Daoy (cell line): Measurements from ENCODE around the gene DSTYK. TPM values are rescaled to one million over a fixed set of nuclear protein-coding genes. Genes with fewer than 3 reads are reported as not detected.

ENCODE experiments used
- DNase-seq: peaks from one replicate; pipeline ENCODE4 v3.0.0-alpha.2; 2015; ENCODE audit warnings: low read depth
- total RNA-seq: library from RNA; depleted of rRNA; stranded (reverse); fragments of >200 nt; shearing (Covaris generic); gene quantifications from 2 replicates; pipeline ENCODE4 v1.2.3, GENCODE V29; 2014; rRNA removed

Gene DSTYK, protein sequence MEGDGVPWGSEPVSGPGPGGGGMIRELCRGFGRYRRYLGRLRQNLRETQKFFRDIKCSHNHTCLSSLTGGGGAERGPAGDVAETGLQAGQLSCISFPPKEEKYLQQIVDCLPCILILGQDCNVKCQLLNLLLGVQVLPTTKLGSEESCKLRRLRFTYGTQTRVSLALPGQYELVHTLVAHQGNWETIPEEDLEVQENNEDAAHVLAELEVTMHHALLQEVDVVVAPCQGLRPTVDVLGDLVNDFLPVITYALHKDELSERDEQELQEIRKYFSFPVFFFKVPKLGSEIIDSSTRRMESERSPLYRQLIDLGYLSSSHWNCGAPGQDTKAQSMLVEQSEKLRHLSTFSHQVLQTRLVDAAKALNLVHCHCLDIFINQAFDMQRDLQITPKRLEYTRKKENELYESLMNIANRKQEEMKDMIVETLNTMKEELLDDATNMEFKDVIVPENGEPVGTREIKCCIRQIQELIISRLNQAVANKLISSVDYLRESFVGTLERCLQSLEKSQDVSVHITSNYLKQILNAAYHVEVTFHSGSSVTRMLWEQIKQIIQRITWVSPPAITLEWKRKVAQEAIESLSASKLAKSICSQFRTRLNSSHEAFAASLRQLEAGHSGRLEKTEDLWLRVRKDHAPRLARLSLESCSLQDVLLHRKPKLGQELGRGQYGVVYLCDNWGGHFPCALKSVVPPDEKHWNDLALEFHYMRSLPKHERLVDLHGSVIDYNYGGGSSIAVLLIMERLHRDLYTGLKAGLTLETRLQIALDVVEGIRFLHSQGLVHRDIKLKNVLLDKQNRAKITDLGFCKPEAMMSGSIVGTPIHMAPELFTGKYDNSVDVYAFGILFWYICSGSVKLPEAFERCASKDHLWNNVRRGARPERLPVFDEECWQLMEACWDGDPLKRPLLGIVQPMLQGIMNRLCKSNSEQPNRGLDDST
- total RNA-seq, result 5.0 and 6.2 TPM in 2 replicates

DNA sequence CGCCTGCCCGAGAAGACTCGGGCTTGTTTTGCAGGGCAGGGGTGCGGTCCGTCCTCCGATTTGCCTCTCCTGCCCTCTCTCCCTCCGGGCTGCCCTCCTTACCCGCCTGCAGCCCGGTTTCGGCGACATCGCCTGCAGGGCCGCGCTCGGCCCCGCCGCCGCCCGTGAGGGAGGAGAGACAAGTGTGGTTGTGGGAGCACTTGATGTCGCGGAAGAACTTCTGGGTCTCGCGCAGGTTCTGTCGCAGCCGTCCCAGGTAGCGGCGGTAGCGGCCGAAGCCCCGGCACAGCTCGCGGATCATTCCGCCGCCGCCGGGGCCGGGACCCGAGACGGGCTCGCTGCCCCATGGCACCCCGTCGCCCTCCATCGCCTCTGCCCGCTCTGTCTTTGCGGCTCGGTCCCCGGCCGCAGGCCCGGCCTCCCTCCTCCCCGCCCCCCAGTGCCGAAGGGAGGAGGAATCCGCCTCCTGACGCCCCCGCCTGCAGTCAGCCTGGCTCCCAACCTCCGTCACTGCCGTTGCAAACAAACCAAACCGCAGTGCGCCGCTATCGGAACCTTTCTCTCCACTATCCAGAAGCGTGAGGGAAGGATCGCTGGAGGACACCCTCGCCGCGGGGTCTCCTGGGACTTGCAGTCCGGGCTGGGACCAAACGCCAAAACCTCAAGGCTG lies at the start of gene DSTYK:
Gene DSTYK, minus strand, starts transcription at position 534 of the 670 bp plus-strand sequence. Its CDS starts 167 bp downstream, at position 367.
- peak; percentile 97 for DNase-seq

DNA sequence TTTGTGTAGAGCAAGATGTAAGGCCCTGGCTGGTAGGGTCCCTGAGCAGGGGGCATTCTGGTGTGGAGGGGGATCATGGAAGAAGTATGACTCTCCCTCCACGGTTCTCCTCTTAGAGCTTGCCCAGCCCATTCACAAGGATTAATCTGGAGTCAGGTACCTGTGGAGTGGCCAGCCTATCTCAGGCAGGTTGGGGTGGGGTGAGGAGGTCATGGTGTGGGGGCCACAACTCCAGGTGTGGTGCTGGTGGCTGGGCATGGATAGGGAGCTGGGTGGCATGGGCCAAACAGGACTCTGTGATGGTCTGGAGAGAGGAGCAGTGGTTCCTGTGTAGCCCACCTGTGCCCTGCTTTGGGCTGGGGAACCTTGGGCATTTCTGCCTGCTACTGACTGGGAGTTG lies 48.5 kb upstream of the DSTYK start:
- DNase-seq, result no peak

DNA sequence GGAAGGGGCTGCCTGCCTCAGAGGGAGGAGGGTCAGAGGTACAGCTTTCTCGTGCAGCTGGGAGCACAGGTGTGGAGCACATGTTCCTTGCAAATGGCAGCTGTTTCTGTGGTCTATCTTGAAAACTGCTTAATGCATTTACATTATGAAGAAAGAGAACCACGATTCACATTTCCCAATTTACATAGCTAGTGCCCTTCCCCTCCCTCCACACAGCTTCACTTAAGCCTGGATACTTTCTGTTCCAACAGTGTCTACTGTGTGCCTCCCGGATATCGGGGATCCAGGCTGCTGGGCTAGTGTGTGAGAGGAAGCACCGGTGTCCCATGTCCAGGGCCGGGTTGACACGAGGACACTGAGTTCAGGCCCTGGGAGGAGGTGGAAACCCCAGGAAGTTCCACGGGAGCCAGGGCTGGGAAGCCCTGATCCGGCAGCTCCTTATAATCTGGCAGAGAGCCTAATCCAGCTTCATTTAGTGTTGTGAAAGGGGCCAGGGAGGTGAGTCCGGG lies 47.9 kb upstream of the DSTYK start:
- no peak for DNase-seq

DNA sequence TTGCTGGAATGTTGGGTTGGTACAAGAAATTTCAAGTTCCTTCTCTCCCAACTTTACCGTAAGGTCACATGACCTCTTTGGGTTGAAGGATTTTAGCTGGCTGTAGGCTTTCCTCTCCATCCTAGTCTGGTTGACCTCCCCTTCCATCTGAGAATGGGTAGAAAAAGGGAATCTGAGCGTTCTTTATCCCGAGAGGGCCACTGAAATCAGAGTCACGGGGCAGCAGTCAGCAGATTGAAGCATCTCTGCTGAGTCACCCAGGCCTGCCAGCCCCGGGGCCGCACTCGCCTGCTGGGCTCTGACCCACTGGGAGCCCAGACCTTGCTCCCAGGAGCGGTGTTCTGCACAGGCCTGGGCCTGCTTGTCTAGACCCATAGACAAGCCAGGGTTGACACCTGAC lies 47.2 kb upstream of the DSTYK start:
- peak; percentile 81 for DNase-seq

DNA sequence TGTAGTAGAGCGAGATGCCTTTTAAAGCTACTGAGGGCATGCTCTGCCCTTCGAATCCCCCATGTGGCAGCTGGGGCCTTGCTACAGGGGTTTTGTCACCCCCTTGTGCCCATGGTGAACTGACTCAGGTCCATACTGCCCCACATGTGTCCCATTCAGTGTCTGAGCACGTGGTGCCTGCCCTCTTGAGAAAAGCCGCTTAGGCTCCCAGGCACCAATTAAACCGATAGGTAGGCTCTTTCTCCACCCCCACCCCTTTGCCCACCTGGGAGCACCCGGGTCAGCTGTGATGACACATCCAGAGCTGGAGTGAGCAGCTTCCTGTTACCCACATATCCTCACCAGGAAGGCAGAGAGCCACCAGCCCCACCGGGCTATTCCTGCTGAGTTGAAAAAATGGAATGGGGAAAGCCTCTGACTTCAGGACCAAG lies 46.8 kb upstream of the DSTYK start:
- DNase-seq, result peak; percentile 63

DNA sequence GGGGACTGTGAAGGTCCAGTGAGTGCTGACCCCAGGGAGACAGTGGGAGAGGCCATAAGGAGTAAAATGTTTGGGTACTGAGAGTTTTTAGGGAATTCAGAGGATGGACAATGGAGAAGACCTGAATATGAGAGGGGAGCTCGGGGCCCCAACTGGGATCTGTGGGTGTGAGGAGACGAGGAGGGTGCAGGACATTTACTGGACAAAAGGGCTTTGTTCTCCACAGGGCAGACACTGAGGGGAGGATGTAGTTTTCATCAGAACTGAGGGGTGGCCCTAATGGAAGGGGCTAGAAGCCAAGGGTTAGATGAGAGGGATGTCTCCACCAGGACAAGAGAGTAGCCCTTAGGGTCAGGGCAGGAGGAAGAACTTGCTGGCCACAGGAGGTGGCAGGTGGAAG lies 46.2 kb upstream of the DSTYK start:
- DNase-seq, result no peak

DNA sequence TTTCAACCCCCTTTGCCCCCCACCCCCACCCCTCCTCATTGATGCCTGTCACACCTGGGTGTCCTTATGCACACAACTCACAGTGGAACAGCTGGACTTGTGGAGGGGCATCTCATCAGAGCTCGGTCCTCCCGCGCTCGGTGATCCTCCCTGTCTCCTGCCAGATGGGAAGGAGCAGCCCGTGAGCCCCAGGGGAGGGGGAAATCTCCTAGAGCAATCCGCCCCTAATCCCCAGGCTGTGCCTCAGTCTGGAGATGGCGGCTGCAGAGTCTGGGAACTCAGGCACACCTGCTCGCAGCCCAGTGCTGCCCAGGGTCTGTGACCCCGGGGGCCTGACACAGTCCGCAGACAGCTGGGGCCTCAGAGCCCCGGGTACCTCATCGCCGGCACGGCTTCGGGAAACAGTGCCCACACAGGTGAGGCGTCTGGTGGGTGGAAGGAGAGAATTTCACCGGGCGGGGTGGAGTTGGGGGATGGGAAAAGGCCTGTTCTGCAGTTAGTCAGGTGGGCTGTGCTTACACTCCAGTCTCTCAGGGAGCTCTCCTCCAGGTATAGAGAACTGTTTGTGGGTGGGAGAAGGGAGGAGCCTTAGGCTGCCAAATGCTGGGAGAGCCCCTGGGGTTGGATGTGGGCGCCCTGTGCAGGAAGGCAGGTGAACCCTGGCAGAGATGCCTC lies 45.6 kb upstream of the DSTYK start:
- no peak for DNase-seq

DNA sequence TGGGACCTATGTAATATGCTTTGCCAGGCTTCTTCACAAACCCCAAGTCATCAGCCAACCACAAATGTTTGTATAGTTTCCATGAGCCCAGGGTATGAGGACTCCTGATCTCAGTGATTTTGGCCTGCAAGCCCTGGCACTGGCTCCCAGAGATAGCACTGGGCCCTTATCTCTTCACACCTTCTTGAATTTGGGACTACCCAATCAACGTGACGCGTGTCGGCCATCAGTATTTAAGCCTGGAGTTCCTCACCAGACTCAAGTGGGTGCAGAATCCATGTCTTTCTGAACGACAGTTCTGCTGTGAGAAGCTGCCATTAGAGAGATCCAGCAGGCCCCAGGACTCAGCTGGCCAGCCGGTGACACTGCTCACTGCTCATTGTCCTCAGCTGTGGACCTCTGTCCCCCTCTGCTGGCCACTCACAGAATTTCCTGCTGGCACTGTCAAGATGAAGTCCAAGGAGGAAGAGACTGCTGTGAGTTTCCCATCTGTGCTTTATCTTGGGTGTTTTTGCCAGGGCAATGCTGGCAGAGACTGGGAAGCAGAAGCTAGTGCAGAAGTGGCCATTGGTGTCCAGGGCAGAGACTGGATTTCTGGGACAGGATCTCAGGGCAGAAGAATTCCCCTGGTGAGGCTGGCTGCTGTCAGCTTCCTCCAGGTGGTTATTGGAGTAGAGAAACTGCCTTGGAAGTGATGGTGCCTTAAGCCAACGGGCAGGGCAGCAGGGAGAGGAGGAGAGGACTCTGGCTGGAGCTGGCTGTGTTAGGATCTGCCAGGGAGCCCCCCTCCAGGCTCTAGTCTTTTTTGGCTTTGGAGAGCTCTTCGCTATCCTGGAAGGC lies 44.7 kb upstream of the DSTYK start:
- peak; percentile 85 for DNase-seq

DNA sequence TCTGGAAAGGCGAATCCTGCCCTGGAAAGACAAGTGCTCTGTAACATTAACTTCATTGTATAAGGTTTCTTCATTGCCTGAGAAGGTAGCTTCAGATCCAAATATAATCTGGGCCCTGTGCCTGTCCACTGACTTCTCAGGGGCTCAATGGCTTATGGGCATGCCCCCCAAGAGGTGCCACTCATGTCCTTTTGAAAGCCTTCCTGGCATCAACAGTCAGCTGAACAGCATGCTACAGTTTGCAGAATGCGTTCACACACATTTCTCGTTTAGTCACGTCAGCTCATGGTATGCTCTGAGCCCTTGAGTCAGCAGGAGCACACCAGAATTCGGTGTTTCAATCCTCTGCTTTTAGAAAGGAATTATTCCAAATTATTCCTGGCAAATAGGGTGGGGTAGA lies 40.1 kb upstream of the DSTYK start:
- DNase-seq, result no peak

DNA sequence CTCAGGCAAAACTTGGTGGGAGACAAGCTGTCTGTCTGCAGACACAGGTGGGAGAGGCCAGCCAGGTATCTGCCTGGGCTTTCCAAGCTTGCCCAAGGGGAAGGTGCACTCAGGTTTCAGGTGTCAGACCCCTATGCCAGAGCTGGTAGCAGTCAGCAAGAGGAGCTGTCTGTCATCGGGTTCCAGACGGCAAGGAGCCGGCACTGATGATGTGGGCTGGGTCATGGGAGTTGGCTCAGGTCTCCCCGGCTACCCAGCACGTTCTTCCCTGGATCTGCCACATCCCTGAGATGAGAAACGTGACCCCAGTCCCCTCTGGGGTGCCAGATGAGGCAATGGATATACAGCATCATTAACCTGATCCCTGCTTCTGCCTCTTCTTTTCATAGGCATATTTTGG lies 39.2 kb upstream of the DSTYK start:
- no peak for DNase-seq

DNA sequence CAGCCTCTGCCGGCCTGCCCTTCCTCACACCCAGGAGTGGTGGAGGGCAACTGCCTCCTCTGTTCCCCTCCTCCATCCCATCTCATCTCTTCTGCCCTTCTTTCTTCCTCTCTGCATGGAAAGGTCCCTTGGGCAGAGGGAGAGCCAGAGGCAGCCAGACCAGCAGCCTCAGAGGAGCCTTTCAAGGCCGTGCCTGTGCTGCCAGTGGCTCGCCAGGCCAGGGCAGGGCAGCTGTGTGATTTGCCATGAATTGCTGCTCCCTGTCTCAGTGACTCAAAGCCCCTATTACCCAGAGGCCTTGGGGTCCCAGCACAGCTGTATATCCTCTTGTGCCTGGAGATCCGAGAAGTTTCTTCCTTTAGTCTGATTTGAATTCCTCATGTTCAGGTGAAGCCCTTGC lies 38.1 kb upstream of the DSTYK start:
- DNase-seq, result no peak

DNA sequence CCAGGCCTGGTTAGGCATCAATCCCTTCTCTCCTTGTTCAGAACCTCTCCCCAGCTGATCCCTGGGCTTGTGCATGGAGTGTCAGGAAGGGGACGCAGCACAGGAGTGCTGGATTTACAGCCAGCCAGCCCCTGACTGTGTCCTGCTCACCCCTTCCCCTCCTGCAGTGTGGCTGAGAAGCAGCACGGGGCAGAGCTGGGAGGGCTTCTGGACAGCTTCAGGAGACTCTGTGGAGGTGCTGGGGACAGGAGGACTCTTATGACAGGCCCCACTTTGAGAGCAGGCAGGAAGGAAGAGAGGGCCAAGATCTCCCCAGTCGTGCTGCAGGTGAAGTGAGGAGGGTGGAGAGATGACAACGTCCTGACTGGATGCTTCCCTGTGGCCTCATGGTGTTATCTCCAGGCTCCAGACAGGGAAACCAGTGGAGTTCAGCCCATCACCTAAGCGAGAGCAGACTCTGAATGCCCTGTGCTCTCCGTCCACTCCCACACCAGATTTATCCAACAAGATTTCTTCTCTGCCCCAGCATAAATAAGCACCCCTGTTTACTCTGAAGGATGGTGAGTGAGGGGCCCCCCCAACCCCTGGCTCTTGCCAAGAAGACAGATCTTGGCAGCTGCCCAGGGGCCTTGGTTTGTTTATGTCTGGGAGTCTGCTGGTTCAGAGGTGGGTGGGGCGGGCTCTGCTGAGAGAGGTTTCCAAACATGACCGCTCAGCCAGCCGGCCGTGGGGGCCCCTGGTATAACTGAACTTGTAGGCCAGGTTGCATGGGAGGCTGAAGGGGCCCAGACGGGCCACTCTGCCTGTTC lies 37.5 kb upstream of the DSTYK start:
- peak; percentile 69 for DNase-seq

DNA sequence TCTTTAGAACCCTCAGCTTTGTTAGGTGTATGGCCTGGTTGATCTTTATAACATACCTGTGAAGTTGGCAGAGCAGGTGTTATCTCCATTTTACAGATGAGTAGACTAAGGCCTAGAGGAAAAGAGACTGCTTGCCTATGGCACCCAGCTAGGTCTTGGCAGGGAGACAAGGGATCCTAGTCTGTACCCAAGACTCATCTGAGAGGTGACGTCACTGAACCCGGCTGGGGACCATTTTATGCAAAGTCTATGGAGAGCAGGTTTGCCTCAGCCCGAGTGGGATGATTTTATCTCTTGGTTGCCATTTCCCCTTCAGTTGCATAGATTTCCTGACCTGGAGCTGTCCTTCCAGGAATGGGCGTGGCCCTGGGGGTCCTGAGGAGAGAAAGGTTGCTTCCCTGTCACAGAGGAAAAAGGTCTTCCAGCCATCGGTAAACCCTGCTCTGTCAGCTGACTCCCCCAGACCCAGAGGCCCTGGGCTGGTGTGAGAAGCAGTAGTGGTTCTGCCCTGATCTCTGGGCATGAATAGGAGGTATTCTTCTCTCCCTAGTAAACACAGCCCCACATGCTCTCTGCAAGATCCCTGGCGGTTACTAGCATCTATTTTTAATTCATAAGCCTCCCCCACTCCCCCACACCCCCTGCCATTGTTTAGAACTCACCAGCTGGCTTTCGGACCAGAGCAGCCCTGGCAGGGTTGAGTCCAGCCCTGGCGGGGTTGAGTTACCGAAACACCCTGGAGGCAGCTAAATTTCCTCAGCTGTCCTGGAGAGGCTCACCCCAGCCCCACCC lies 35.8 kb upstream of the DSTYK start:
- peak; percentile 33 for DNase-seq

DNA sequence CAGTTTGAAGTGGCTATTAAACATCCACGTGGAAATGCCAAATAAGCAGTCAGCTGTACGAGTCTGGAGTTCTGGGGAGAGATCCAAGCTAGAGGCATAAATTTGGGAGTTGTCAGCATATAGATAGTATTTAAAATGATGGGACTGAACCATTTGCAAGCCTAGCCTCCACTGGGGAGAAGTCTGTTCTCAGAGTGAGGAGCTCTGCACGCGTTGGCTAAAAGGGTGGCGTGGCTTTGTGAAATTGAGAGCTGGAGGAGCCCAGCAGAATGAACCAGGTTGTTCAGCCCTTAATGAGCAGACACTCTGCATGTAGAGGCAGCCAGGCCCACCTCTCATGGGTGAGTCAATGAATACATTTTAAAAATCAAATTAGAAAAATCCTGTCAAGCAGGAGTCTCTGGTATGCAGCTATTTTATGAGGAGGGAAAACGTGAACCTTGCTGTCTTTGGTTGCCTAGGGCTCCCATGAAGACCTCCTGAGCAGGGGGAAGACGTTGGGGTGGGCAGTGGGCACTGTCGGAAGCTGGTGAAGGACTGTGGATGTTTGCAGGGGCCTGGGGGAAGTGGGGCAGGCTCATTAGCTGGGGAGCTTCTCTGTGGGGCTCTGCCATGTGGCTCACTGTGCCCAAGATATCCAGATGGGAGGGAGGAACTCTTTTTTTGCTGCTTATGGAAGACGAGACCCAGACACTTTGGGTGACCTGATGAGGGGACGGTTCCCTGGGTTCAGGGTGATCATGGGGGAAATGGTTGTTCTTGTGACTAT lies 35.0 kb upstream of the DSTYK start:
- no peak for DNase-seq

DNA sequence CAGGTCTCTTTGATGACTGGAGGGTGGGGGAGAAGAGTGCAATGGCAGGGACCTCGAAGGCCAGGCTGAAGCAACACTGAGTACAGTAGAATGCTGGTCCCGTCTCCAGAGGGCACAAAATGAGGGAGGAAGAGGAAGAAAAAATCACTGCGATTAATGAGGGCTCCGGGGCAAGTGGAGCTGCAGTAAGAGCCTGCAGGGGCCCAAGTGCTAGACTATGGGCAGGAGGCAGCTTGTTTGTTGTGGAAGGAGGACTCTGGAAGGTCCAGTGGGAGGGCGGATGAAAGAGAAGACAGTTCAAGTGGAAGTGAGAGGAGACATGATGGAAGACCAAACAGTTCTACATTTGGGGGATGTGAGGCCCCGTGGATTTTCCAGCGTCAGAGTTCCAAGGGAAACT lies 33.6 kb upstream of the DSTYK start:
- DNase-seq, result no peak

DNA sequence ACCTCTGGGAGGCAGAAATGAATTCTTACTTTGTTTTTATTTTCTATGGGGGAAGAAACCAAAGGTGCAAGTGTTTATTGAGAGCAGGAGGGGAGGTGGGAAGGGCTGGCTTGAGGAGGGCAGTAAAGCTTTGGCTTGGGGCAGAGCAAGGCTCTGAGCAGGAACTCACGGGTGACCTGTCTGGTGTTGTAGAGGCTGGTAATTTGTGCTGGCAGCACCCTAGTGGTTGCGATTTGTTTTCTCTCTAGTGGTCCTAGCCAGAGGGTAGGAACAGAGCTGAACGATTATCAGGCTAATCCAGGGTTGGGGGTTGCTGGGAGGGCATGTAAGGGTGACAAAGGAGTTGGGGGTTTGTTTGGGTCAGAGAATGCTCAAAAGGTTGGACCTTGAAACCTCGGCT lies 32.9 kb upstream of the DSTYK start:
- DNase-seq, result no peak

DNA sequence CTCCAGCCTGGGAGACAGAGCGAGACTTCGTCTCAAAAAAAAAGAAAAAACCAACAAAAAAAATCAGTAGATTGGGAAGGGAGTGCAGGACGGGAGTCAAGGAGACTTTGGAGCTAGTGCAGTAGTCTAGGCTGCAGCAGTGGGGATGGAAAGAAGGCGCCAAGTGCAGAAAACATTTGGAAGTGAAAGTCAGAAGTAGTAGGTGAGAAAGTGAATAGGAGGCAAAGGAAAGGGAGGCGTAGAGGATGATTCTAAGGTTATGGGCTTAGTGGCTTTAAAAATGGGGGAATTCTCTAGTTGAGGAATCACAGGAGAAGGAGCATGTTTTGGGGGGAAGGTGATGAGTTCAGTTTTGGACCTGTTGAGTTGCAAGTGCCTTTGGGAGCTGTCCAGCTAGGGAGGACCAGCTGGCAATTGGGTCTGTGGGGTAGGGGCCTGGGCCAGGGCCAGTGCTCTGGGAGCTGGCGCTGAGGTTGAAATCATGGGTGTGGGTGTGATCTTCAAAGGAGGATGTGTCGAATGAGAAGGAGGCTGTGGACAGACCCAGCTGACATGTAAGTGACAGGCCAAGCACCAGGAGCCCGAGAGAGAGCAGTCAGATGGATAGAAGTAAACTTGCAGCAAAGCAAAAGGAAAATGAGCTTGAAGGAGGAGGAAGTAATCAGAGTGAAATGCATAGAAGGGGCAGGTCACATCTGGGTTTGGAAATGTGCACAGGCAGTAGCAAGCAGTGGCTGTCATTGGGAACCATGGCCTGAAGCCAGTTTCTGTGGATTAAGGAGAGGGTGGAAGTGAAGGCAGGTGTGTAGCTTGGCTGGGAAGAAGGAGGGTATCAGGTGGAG lies 32.1 kb upstream of the DSTYK start:
- DNase-seq, result no peak
